OCI-LY7 (cell line): ENCODE data around the gene ZDBF2. TPM values are rescaled to one million over a fixed set of nuclear protein-coding genes. Genes with fewer than 3 reads are reported as not detected.

Experiments used
- BruUV-seq: library from RNA; stranded (reverse); fragments of 400-500 nt; replicated peaks from 2 replicates; lab custom pipeline; 2021; lab: Mats Ljungman, UMichigan
- CTCF ChIA-PET: fragments of 300-600 bp; sonication (Branson Sonifier 250); formaldehyde crosslinking; loops from one replicate; lab custom pipeline; 2022; ENCODE audit warnings: antibody characterized with exemption; ENCODE audit not compliant: unreplicated experiment; lab: Charles Lee
- POLR2A ChIA-PET: fragments of 300-600 bp; sonication (Branson Sonifier 250); formaldehyde crosslinking; loops from one replicate; lab custom pipeline; 2022; ENCODE audit warnings: antibody characterized with exemption; lab: Charles Lee
- DNase-seq: peaks from one replicate; pipeline ENCODE4 v3.0.0-alpha.2; 2015; ENCODE audit warnings: low spot score
- H2AFZ ChIP-seq: fragments of 200-600 bp; sonication (generic), shearing (Covaris generic); 2 replicates; pipeline ENCODE4 v1.6.1; 2014; ENCODE audit warnings: mild to moderate bottlenecking, antibody characterized with exemption, low read length, moderate library complexity
- H3K27ac ChIP-seq: fragments of 200-600 bp; sonication (generic); 2 replicates; pipeline ENCODE4 v1.5.1; 2014; ENCODE audit warnings: mixed run types, low read depth, mild to moderate bottlenecking, moderate library complexity, low read length, inconsistent platforms; ENCODE audit not compliant: poor library complexity, severe bottlenecking
- H3K36me3 ChIP-seq: fragments of 200-600 bp; sonication (generic); 2 replicates; pipeline ENCODE4 v1.6.1; 2014; ENCODE audit warnings: mild to moderate bottlenecking, antibody characterized with exemption, low read length, moderate library complexity, mixed read lengths; ENCODE audit not compliant: insufficient read depth
- H3K4me1 ChIP-seq: fragments of 200-600 bp; sonication (generic); 2 replicates; pipeline ENCODE4 v1.5.1; 2014; ENCODE audit warnings: mild to moderate bottlenecking, low read length; ENCODE audit not compliant: insufficient read depth, poor library complexity, severe bottlenecking
- H3K4me2 ChIP-seq: fragments of 200-600 bp; sonication (generic); 2 replicates; pipeline ENCODE4 v1.6.1; 2014; ENCODE audit warnings: mild to moderate bottlenecking, low read length
- H3K4me3 ChIP-seq: fragments of 200-600 bp; sonication (generic); 2 replicates; pipeline ENCODE4 v1.5.1; 2014; ENCODE audit warnings: mild to moderate bottlenecking, low read depth, low read length; ENCODE audit not compliant: poor library complexity, severe bottlenecking
- H3K79me2 ChIP-seq: fragments of 200-600 bp; sonication (generic); 2 replicates; pipeline ENCODE4 v1.6.1; 2016; ENCODE audit warnings: low read depth, mild to moderate bottlenecking, low read length, moderate library complexity, mixed read lengths; ENCODE audit not compliant: insufficient read depth
- H3K9me2 ChIP-seq: fragments of 200-600 bp; sonication (generic); 2 replicates; pipeline ENCODE4 v1.6.1; 2016; ENCODE audit warnings: mild to moderate bottlenecking, low read length, mixed read lengths; ENCODE audit not compliant: insufficient read depth
- H3K9me3 ChIP-seq: fragments of 200-600 bp; sonication (generic); 2 replicates; pipeline ENCODE4 v1.6.1; 2014; ENCODE audit warnings: mild to moderate bottlenecking, mixed run types, low read length, mixed read lengths
- H4K20me1 ChIP-seq: fragments of 200-600 bp; sonication (generic); 2 replicates; pipeline ENCODE4 v1.6.1; 2014; ENCODE audit warnings: mild to moderate bottlenecking, antibody characterized with exemption, low read length, moderate library complexity, mixed read lengths; ENCODE audit not compliant: insufficient read depth
- EZH2phosphoT487 ChIP-seq: fragments of 200-600 bp; sonication (generic); IDR thresholded peaks from 2 replicates; pipeline ENCODE4 v1.6.1; 2018; ENCODE audit warnings: low read depth, borderline replicate concordance, mild to moderate bottlenecking, mixed run types, antibody characterized with exemption, low read length, moderate library complexity, mixed read lengths
- intact Hi-C: fragments of 100-400 bp; cut with micrococcal nuclease; formaldehyde crosslinking; loops from one replicate; pipeline ENCODE4 v1.10.0; 2022; ENCODE audit not compliant: unreplicated experiment
- total RNA-seq, 2 experiments: library from RNA; depleted of rRNA in 1 of 2; stranded (reverse); fragments of >200 nt in 1 of 2; shearing (Covaris generic) in 1 of 2; gene quantifications; 2 replicates each; pipeline ENCODE4 v1.2.3, GENCODE V29; 2014 to 2022
- TF ChIP-seq, protein P1 (sequence below): fragments of 200-600 bp; sonication (generic); conservative IDR thresholded peaks from 2 replicates; pipeline ENCODE4 v1.5.1; 2014; ENCODE audit warnings: mild to moderate bottlenecking, antibody characterized with exemption, low read length, moderate library complexity, mixed read lengths

ZDBF2 gene
- total RNA-seq, 2 experiments from 2014 or later: 13.9 to 44.3 TPM

DNA sequence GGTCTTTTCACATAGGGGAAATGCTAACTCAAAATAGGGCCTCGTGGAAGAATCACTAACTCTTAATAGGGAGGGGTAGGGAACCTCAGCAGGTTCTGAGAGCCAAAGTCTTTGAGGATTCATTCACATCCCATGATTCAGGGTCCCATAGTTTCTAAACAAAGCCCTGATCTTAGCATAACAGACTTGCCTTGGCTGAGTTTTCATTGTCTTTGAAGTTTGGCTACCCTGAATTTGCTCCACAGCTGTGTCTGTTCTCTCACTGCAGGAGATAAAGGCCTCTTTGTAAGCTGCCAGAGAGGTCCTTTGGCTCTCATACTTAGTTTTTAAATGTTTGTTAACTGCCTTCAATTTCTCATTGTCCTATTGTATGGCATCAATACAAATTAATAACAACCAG, 54.5 kb downstream of the ZDBF2 start:
- Histone ChIP-seq H3K4me1 (peaks cover 7% of the 10 kb centered on the region), H3K36me3 (no peaks in the 10 kb centered on the region), H3K9me3 (no peaks in the 10 kb centered on the region), H3K4me3 (no peak overlapping the region), H3K27ac (no peak overlapping the region), H4K20me1 (no peaks in the 10 kb centered on the region), H3K79me2 (no peaks in the 10 kb centered on the region), H3K9me2 (no peaks in the 10 kb centered on the region), H3K4me2 (no peak overlapping the region), H2AFZ (no peak overlapping the region)
- intact Hi-C loops: no loop called here
- ChIA-PET CTCF (no interaction called here), POLR2A (interaction anchor here (0.5 kb wide), 1 partner anchor 65 kb away, joined by 4 read pairs; no protein-coding TSS in a partner anchor)
- no peak for DNase-seq
- no TSS peak for BruUV-seq
- no peak for TF ChIP-seq EZH2phosphoT487
- TF ChIP-seq, protein P1, sequence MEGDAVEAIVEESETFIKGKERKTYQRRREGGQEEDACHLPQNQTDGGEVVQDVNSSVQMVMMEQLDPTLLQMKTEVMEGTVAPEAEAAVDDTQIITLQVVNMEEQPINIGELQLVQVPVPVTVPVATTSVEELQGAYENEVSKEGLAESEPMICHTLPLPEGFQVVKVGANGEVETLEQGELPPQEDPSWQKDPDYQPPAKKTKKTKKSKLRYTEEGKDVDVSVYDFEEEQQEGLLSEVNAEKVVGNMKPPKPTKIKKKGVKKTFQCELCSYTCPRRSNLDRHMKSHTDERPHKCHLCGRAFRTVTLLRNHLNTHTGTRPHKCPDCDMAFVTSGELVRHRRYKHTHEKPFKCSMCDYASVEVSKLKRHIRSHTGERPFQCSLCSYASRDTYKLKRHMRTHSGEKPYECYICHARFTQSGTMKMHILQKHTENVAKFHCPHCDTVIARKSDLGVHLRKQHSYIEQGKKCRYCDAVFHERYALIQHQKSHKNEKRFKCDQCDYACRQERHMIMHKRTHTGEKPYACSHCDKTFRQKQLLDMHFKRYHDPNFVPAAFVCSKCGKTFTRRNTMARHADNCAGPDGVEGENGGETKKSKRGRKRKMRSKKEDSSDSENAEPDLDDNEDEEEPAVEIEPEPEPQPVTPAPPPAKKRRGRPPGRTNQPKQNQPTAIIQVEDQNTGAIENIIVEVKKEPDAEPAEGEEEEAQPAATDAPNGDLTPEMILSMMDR: no peak

DNA sequence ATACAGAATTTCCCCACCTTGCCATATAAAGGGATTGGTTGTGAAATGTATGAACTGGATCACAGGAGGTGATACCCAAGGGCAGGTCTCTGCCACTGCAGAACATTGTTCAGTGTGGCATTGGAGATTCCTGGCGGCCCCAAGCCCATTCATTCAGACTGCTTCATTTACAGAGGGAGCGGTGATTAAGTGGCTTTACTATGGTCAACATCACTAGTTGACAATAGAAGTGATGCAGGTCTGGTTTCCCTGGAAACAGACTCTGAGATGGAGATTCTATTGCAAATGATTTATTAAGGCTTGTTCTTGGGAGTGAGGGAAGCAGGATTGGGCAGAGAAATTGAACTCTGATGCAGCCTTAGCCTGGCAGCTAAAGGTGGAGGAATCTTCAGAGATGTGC, 62.4 kb downstream of the ZDBF2 start:
- no peaks in the 10 kb centered on the region for H3K79me2 ChIP-seq
- no peaks in the 10 kb centered on the region for H3K9me3 ChIP-seq
- H3K4me3 ChIP-seq: no peak overlapping the region
- no TSS peak for BruUV-seq
- ChIA-PET POLR2A (interaction anchor here (0.6 to 1.1 kb wide), 2 partner anchors 37 to 1261 kb away, joined by 3 read pairs; no protein-coding TSS in a partner anchor), CTCF (no interaction called here)
- no peaks in the 10 kb centered on the region for H4K20me1 ChIP-seq
- no peaks in the 10 kb centered on the region for H3K36me3 ChIP-seq
- H3K9me2 ChIP-seq: no peaks in the 10 kb centered on the region
- TF ChIP-seq, protein P1: no peak
- no peak for TF ChIP-seq EZH2phosphoT487
- H2AFZ ChIP-seq: no peak overlapping the region
- H3K4me2 ChIP-seq: no peak overlapping the region
- no peak for DNase-seq
- intact Hi-C loops: no loop called here
- no peak overlapping the region for H3K27ac ChIP-seq
- no peaks in the 10 kb centered on the region for H3K4me1 ChIP-seq

DNA sequence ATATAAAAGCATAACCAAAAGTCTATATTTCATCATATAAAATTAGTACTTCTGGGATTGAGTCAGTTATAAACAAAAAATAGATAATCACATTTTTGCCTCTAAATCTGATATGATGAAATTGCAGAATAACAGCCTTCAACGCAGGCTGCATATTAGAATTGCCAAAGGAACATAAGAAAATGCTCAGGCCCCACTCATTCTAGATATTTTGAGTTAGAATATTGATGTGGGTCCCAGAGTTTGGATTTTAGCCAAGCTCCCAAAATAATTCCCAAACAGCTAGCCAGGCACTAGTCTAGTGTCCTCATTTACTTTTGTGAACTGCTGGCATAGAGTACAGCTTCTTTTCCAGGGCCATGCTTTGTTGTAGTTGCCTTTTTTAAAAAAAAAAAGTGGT, 63.5 kb downstream of the ZDBF2 start:
- no peak overlapping the region for H3K4me3 ChIP-seq
- no peak overlapping the region for H2AFZ ChIP-seq
- no peaks in the 10 kb centered on the region for H3K4me1 ChIP-seq
- ChIA-PET POLR2A (interaction anchor here (1.1 kb wide), 1 partner anchor 38 kb away, joined by 3 read pairs; no protein-coding TSS in a partner anchor), CTCF (no interaction called here)
- no peaks in the 10 kb centered on the region for H3K79me2 ChIP-seq
- BruUV-seq: no TSS peak
- H4K20me1 ChIP-seq: no peaks in the 10 kb centered on the region
- TF ChIP-seq, protein P1: no peak
- no peak for TF ChIP-seq EZH2phosphoT487
- no peaks in the 10 kb centered on the region for H3K9me3 ChIP-seq
- H3K4me2 ChIP-seq: no peak overlapping the region
- intact Hi-C loops: no loop called here
- no peaks in the 10 kb centered on the region for H3K9me2 ChIP-seq
- H3K36me3 ChIP-seq: no peaks in the 10 kb centered on the region
- DNase-seq: no peak
- no peak overlapping the region for H3K27ac ChIP-seq
